ENCODE measurements around the gene MRPL28. TPM values are rescaled to one million over a fixed set of nuclear protein-coding genes. Genes with fewer than 3 reads are reported as not detected.

Gene MRPL28
- total RNA-seq, 1 donor: 55.4 TPM

GRCh38 chr16:359871-360697, 10.3 kb downstream of the MRPL28 start:
- no peaks in the 10 kb centered on the region for H3K36me3 ChIP-seq (ENCODE audit: insufficient read depth, low read length)
- H2AFZ ChIP-seq (ENCODE audit: low read length): no peak overlapping the region
- no peak overlapping the region for H3K27ac ChIP-seq (ENCODE audit: low read depth, low read length)
- peak; percentile 90 for DNase-seq (ENCODE audit: insufficient read length, low spot score, missing footprints)
- H3K4me2 ChIP-seq (ENCODE audit: insufficient read depth, low read length): no peak overlapping the region
- H3K27me3 ChIP-seq (ENCODE audit: insufficient read depth, low read length): peaks cover 8% of the 10 kb centered on the region
- H3K79me2 ChIP-seq (ENCODE audit: insufficient read depth, low read length): no peaks in the 10 kb centered on the region
- no peak overlapping the region for H3K4me3 ChIP-seq (ENCODE audit: insufficient read depth, low read length)
- H3K4me1 ChIP-seq (ENCODE audit: insufficient read depth, low read length): no peaks in the 10 kb centered on the region
- H3K9me3 ChIP-seq (ENCODE audit: low read depth, low read length): no peaks in the 10 kb centered on the region
- no peaks in the 10 kb centered on the region for H4K20me1 ChIP-seq (ENCODE audit: insufficient read depth, low read length)
- TF ChIP-seq CTCF (IDR thresholded peaks at IDR 0.05; ENCODE audit: extremely low read depth, low read depth, low read length): no peak

DNA sequence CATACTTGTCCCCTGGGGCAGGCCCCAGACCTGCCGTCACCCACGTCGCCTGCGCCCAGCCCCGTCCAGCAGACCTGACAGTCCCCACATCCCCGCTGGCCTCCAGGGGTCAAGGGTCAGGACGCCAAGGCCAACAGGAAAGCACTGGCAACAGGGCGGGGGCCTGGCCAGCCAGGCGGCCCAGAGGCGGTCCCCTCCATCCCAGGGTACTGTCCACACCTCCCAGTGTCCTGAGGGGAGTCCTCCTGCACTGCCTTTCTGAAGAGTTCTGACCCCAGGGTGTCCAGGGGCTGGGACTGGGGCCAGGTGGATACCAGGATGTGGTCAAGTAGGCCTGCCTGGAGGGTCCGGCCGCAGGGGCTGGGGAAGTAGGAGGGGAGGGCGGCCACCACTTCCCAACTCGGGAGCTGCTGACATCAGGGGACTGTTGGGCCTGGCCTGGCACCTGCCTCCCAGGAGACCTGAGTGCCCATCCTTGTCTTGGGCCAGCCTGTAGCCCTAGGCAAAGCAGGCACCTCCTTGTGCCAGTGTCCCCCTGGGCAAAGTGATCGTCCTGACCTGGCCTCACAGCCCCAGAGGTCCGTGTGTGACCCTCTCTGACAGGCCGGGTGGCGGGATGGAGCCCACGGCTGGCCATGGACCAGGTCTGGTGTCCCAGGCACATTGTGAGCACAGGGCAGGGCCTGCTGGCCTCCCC, 11.1 kb downstream of the MRPL28 start:
- TF ChIP-seq CTCF (IDR thresholded peaks at IDR 0.05; ENCODE audit: extremely low read depth, low read depth, low read length): no peak
- no peak overlapping the region for H3K27ac ChIP-seq (ENCODE audit: low read depth, low read length)
- H3K36me3 ChIP-seq (ENCODE audit: insufficient read depth, low read length): no peaks in the 10 kb centered on the region
- H3K4me2 ChIP-seq (ENCODE audit: insufficient read depth, low read length): no peak overlapping the region
- no peaks in the 10 kb centered on the region for H3K4me1 ChIP-seq (ENCODE audit: insufficient read depth, low read length)
- H2AFZ ChIP-seq (ENCODE audit: low read length): no peak overlapping the region
- H3K79me2 ChIP-seq (ENCODE audit: insufficient read depth, low read length): no peaks in the 10 kb centered on the region
- H3K4me3 ChIP-seq (ENCODE audit: insufficient read depth, low read length): no peak overlapping the region
- H3K27me3 ChIP-seq (ENCODE audit: insufficient read depth, low read length): peaks cover 8% of the 10 kb centered on the region
- peak; percentile 88 for DNase-seq (ENCODE audit: insufficient read length, low spot score, missing footprints)
- no peaks in the 10 kb centered on the region for H3K9me3 ChIP-seq (ENCODE audit: low read depth, low read length)
- H4K20me1 ChIP-seq (ENCODE audit: insufficient read depth, low read length): no peaks in the 10 kb centered on the region

- H3K27ac ChIP-seq (ENCODE audit: low read depth, low read length): no peak overlapping the region
- no peaks in the 10 kb centered on the region for H3K4me1 ChIP-seq (ENCODE audit: insufficient read depth, low read length)
- peak; percentile 65 for DNase-seq (ENCODE audit: insufficient read length, low spot score, missing footprints)
- no peaks in the 10 kb centered on the region for H4K20me1 ChIP-seq (ENCODE audit: insufficient read depth, low read length)
- no peaks in the 10 kb centered on the region for H3K9me3 ChIP-seq (ENCODE audit: low read depth, low read length)
- no peak for TF ChIP-seq CTCF (IDR thresholded peaks at IDR 0.05; ENCODE audit: extremely low read depth, low read depth, low read length)
- no peak overlapping the region for H2AFZ ChIP-seq (ENCODE audit: low read length)
- H3K36me3 ChIP-seq (ENCODE audit: insufficient read depth, low read length): no peaks in the 10 kb centered on the region
- no peaks in the 10 kb centered on the region for H3K27me3 ChIP-seq (ENCODE audit: insufficient read depth, low read length)
- H3K4me2 ChIP-seq (ENCODE audit: insufficient read depth, low read length): no peak overlapping the region
- H3K79me2 ChIP-seq (ENCODE audit: insufficient read depth, low read length): peaks cover 1% of the 10 kb centered on the region
- no peak overlapping the region for H3K4me3 ChIP-seq (ENCODE audit: insufficient read depth, low read length)
Observed at GRCh38 chr16:356741-357140, 13.6 kb downstream of the MRPL28 start.

GRCh38 chr16:354971-355461, 15.3 kb downstream of the MRPL28 start:
- Histone ChIP-seq H2AFZ (ENCODE audit: low read length) (no peak overlapping the region), H3K4me3 (ENCODE audit: insufficient read depth, low read length) (no peak overlapping the region), H3K9me3 (ENCODE audit: low read depth, low read length) (no peaks in the 10 kb centered on the region), H3K36me3 (ENCODE audit: insufficient read depth, low read length) (peaks cover 3% of the 10 kb centered on the region), H3K79me2 (ENCODE audit: insufficient read depth, low read length) (peaks cover 15% of the 10 kb centered on the region), H4K20me1 (ENCODE audit: insufficient read depth, low read length) (peaks cover 7% of the 10 kb centered on the region), H3K4me2 (ENCODE audit: insufficient read depth, low read length) (no peak overlapping the region), H3K27me3 (ENCODE audit: insufficient read depth, low read length) (no peaks in the 10 kb centered on the region), H3K4me1 (ENCODE audit: insufficient read depth, low read length) (no peaks in the 10 kb centered on the region), H3K27ac (ENCODE audit: low read depth, low read length) (no peak overlapping the region)
- no peak for TF ChIP-seq CTCF (IDR thresholded peaks at IDR 0.05; ENCODE audit: extremely low read depth, low read depth, low read length)
- peak; percentile 66 for DNase-seq (ENCODE audit: insufficient read length, low spot score, missing footprints)

Data from osteoblast (primary cell).